ENCODE data around the gene HES7.
A peak's percentile ranks its signal among the peaks of the same experiment; 100 is the strongest.
"Not testable (repeated sequence)": the region's sequence is repeated elsewhere in the genome, so short reads cannot be mapped to it uniquely, and the experiment has no call there.

HES7 gene

DNA sequence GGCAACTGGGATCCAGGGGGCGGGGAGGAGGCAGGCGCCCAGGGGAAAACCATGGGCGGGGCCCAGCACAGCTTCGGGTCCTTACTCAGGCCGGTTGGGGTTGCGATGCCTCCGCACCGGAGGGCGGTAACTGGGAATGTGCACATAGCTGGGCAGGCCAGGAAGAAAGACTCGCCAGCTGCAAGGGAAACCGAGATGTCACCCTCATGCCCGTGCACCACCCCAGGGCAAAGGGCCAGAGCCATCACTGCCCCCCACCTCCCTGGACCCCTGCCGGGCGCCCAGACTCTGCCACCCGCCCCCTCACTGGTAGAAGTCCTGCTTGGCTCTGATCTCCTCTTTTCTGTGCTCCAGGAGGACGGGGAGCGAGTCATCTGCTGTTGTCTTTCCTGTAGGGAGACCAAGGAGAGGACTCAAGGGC, 43.1 kb downstream of the HES7 start:
- DNase-seq (ENCODE audit: low read depth) = no peak
- in situ Hi-C loops (cut with HindIII; ENCODE audit: low sequenced_read_pairs) = no loop called here
- no peak overlapping the region for H3K4me3 ChIP-seq (ENCODE audit: low read depth, low read length)
- TF ChIP-seq, protein P1, sequence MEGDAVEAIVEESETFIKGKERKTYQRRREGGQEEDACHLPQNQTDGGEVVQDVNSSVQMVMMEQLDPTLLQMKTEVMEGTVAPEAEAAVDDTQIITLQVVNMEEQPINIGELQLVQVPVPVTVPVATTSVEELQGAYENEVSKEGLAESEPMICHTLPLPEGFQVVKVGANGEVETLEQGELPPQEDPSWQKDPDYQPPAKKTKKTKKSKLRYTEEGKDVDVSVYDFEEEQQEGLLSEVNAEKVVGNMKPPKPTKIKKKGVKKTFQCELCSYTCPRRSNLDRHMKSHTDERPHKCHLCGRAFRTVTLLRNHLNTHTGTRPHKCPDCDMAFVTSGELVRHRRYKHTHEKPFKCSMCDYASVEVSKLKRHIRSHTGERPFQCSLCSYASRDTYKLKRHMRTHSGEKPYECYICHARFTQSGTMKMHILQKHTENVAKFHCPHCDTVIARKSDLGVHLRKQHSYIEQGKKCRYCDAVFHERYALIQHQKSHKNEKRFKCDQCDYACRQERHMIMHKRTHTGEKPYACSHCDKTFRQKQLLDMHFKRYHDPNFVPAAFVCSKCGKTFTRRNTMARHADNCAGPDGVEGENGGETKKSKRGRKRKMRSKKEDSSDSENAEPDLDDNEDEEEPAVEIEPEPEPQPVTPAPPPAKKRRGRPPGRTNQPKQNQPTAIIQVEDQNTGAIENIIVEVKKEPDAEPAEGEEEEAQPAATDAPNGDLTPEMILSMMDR (IDR thresholded peaks at IDR 0.05; ENCODE audit: low read depth, low read length, missing control alignments) = no peak

DNA sequence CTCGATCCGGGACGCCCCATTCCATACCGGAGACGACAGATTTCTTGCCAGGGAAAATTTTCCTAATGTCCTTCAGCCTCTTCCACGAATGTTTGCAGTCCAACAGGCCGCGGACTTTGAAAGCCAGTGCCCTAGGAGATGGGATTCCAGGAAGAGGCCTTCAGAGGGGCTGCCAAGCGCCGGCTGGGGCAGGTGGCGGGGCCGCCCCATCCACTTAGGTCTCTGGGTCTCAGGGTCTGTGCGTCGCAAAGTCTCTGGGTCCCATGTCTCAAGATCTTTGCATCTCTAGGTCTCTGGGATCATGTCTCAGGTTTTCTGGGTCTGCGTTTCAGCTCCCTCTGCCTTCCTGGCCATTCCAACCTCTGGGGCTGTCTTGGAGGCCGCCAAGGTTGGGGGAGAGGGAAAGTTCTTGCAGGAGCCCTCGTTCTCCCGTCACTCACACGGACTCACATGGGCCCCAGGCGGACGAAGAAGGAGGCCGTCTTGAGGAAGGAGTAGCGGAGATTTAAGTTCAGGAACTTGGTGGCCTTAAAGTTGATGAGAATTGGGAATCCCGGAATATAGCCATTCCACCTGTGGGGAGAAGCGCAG, 43.6 kb downstream of the HES7 start:
- H3K4me3 ChIP-seq (ENCODE audit: low read depth, low read length) = no peak overlapping the region
- TF ChIP-seq, protein P1 (IDR thresholded peaks at IDR 0.05; ENCODE audit: low read depth, low read length, missing control alignments) = no peak
- in situ Hi-C loops (cut with HindIII; ENCODE audit: low sequenced_read_pairs) = no loop called here

DNA sequence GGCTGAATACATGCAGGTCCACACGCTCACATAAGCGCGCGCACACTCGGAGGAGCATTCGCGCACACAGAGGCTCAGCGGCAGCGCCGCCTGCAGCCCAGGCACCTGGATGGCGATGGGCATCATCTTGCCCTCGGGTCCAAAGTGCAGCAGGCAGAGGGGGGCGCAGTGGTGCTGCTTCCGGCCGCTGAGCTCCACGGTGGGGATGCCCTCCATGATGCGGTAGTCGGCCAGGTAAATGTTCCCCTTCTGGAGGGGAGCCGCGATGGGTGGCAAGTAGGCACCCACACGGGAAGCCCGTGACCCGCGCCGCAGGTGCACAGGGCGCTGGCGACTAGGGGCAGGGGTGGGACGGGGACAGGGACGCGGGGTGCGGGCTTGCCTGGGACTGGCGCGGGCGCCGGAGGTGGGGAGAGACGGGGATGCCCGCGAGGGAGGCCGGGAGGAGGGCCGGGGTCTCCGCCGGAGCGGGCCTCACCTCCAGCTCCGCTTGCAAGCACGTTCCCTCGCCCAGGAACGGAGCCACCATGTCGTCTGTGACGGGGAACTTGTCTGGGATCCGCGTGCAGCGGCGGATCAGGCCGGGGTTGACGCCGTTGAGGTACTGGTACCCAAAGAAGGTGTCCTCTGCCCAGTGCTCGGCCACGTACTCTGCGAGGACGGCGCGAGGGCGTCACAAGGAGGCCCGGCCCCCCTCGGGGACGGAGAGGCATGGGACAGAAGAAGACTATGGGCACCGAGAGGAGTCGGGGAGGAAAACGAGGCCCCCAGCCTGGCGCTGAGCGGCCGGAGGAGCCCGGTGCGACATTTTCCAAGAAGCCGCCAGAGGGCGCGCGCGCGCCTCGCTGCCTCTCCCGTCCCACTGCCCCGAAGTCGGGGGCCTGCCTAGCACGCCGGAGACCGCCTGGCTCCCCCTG, 44.4 kb downstream of the HES7 start:
- in situ Hi-C loops (cut with HindIII; ENCODE audit: low sequenced_read_pairs) = no loop called here
- TF ChIP-seq, protein P1 (IDR thresholded peaks at IDR 0.05; ENCODE audit: low read depth, low read length, missing control alignments) = peak; percentile 80
- DNase-seq (ENCODE audit: low read depth) = no peak
- H3K4me3 ChIP-seq (ENCODE audit: low read depth, low read length) = peak overlapping the region; percentile 33

More for the DNA sequence above, 43.6 kb downstream of the HES7 start:
- no peak for DNase-seq (ENCODE audit: low read depth)

DNA sequence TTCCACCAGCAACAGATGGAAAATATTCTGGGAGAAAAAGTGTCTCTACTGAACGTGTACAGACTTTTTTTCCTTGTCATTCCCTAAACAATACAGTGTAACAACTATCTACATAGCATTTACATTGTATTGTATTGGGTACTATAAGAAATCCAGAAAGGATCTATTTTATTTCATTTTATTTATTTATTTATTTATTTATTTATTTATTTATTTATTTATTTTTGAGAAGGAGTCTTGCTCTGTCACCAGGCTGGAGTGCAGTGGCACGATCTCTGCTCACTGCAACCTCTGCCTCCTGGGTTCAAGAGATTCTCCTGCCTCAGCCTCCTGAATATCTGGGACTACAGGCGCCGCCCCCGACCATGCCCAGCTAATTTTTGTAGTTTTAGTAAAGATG, 46.0 kb downstream of the HES7 start:
- in situ Hi-C loops (cut with HindIII; ENCODE audit: low sequenced_read_pairs); H3K4me3 ChIP-seq (ENCODE audit: low read depth, low read length); DNase-seq (ENCODE audit: low read depth): not testable (repeated sequence)

DNA sequence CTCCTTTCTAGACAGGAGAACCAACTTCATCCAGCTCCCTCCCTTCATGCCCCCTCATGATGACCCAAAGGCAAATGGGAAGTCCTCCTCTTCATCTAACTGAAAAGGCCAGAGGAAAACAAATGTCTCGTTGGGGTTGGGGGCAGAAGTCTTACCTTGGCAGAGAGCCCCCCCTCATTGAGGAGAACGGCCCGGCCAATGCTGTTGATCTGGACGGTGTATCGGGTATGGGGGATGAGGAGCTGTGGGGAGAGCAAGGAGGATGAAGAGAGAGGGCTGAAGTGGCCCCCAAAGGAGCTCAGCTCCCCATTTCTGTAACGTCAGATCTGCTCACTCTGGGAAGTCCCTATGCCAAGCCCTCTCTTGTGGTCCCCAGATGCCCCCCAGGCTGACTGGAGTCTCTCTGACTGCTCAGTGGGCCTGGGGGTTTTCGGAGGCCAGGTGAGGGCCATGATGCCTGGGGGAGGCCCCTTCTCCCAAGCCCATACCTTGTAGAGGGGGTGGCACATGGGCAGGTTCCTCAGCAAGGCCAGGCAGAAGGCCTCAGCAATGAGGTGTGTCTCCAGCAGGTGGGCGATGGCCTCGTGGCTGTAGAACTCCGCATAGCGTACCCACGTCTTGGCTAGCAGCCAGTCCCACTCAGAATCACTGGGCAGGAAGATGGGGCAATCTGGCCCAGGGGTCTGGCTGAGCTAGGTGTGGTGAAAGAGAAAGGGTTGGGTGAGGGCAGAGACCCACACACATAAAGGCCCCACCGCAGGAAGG, 47.2 kb downstream of the HES7 start:
- TF ChIP-seq, protein P1 (IDR thresholded peaks at IDR 0.05; ENCODE audit: low read depth, low read length, missing control alignments) = no peak
- no peak overlapping the region for H3K4me3 ChIP-seq (ENCODE audit: low read depth, low read length)
- in situ Hi-C loops (cut with HindIII; ENCODE audit: low sequenced_read_pairs) = no loop called here
- no peak for DNase-seq (ENCODE audit: low read depth)

DNA sequence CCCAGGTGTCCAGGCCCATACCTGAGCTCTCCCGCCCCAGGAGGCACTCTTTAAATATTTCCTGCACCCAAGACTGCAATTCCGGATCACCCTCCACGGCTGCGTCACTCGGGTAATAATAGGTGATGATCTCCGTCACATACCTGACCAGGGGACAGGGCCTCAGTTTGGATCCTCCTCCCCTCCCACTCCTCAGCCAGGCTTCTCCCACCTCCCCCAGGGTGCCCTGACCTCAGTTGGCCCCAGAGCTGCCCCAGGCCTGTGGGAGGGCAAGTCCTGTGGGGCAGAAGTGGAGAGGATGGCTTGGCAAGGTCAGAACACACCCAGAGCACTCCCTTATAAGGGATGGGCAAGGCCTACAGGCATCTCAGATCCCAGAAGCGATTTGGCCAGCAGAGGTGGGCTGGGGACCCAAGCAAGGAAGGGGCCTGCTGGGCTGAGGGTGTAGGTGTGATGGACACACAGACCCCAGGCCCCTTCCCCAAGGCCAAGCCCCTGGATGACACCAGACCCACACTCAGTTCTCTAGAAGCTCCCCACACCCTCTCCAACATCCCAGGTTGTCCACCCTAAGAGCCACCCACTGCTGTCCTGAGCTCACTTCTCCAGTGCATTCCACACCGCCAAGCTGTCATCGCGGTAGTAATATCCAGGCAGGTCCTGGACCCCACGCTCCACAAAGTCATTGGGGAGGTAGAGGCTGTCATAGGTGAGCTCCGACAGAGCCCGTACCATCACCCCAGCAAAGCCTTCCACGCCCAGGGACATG, 48.1 kb downstream of the HES7 start:
- DNase-seq (ENCODE audit: low read depth) = no peak
- in situ Hi-C loops (cut with HindIII; ENCODE audit: low sequenced_read_pairs) = no loop called here
- no peak overlapping the region for H3K4me3 ChIP-seq (ENCODE audit: low read depth, low read length)
- TF ChIP-seq, protein P1 (IDR thresholded peaks at IDR 0.05; ENCODE audit: low read depth, low read length, missing control alignments) = no peak

All from astrocyte of the cerebellum (primary cell).